Caki2 (cell line): ENCODE data around the gene GTSF1L. TPM values are rescaled to one million over a fixed set of nuclear protein-coding genes. Genes with fewer than 3 reads are reported as not detected.
A peak's percentile ranks its signal among the peaks of the same experiment; 100 is the strongest.

Source experiments
- DNase-seq: peaks from one replicate; pipeline ENCODE4 v3.0.0-alpha.2; 2015; ENCODE audit warnings: low read depth
- in situ Hi-C: cut with HindIII; loops from 2 replicates; pipeline ENCODE4 v1.10.0; 2016; ENCODE audit warnings: low sequenced_read_pairs, low pct_unique_long_range_greater_than_20kb, mixed read lengths
- total RNA-seq: library from RNA; depleted of rRNA; stranded (reverse); fragments of >200 nt; shearing (Covaris generic); gene quantifications from 2 replicates; pipeline ENCODE4 v1.2.3, GENCODE V29; 2014; ENCODE audit warnings: low replicate concordance

The GTSF1L gene
- total RNA-seq, 1 experiment from 2014 or later: not detected

- in situ Hi-C loops: no loop called here
- DNase-seq: peak; percentile 57
Observed at GRCh38 chr20:43749734-43750294, 23.0 kb upstream of the GTSF1L start.

GRCh38 chr20:43748274-43748673 lies 21.5 kb upstream of the GTSF1L start:
- no peak for DNase-seq
- in situ Hi-C loops: no loop called here

GRCh38 chr20:43746344-43747137 lies 19.7 kb upstream of the GTSF1L start:
- in situ Hi-C loops: no loop called here
- no peak for DNase-seq

- in situ Hi-C loops: no loop called here
- no peak for DNase-seq
Observed at GRCh38 chr20:43744966-43745730, 18.3 kb upstream of the GTSF1L start.

- in situ Hi-C loops: no loop called here
Observed at GRCh38 chr20:43744151-43744611, 17.4 kb upstream of the GTSF1L start.

GRCh38 chr20:43740642-43741041 lies 13.8 kb upstream of the GTSF1L start:
- in situ Hi-C loops: no loop called here
- DNase-seq: no peak

More at GRCh38 chr20:43744151-43744611, 17.4 kb upstream of the GTSF1L start:
- peak; percentile 37 for DNase-seq

- no peak for DNase-seq
- in situ Hi-C loops: no loop called here
Observed at GRCh38 chr20:43739148-43739749, 12.4 kb upstream of the GTSF1L start.

GRCh38 chr20:43737925-43738324 lies 11.1 kb upstream of the GTSF1L start:
- in situ Hi-C loops: no loop called here
- DNase-seq: no peak

- in situ Hi-C loops: no loop called here
- DNase-seq: no peak
Observed at GRCh38 chr20:43736588-43737158, 9.9 kb upstream of the GTSF1L start.

- in situ Hi-C loops: no loop called here
- DNase-seq: no peak
Observed at GRCh38 chr20:43731927-43732326, 5.1 kb upstream of the GTSF1L start.

GRCh38 chr20:43731469-43731868 lies 4.7 kb upstream of the GTSF1L start:
- in situ Hi-C loops: no loop called here
- no peak for DNase-seq

GRCh38 chr20:43728686-43729255 lies 2.0 kb upstream of the GTSF1L start:
- in situ Hi-C loops: no loop called here

GRCh38 chr20:43727980-43728590 lies 1.3 kb upstream of the GTSF1L start:
- in situ Hi-C loops: no loop called here

More at GRCh38 chr20:43728686-43729255, 2.0 kb upstream of the GTSF1L start:
- DNase-seq: no peak

GRCh38 chr20:43726333-43726732 lies 469 bp downstream of the GTSF1L start:
- DNase-seq: no peak
- in situ Hi-C loops: no loop called here

More at GRCh38 chr20:43727980-43728590, 1.3 kb upstream of the GTSF1L start:
- DNase-seq: no peak

GRCh38 chr20:43725666-43726065 lies 1.1 kb downstream of the GTSF1L start:
- no peak for DNase-seq
- in situ Hi-C loops: no loop called here

GRCh38 chr20:43724383-43724782 lies 2.4 kb downstream of the GTSF1L start:
- in situ Hi-C loops: no loop called here
- DNase-seq: no peak

GRCh38 chr20:43723735-43724134 lies 3.1 kb downstream of the GTSF1L start:
- in situ Hi-C loops: no loop called here
- DNase-seq: no peak

- no peak for DNase-seq
- in situ Hi-C loops: no loop called here
Observed at GRCh38 chr20:43723186-43723585, 3.6 kb downstream of the GTSF1L start.
